ENCODE results near the gene CUEDC2.

DNA sequence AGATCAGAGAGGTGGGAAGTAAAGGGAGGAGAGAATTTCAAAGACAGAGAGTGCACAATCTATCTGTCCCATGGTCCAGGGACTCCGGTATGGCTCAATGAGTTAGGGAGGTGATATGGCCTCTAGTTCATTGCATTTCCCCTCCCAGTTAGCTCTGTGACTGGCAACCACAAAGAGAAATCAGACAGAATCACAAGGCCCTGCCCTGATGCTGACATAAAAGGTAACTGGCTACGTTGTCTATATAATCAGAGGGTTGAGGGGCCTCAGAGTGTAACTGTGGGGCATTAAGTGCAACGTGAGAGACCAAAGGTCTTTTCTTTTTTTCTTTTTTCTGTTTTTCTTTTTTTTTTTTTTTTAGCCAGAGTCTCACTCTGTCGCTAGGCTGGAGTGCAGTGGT is 26.3 kb upstream of the CUEDC2 start:
- TF ChIP-seq POLR2A (IDR thresholded peaks at IDR 0.05; ENCODE audit: low read depth, low read length) (no peak), TAF1 (IDR thresholded peaks at IDR 0.05; ENCODE audit: low read depth, low read length) (no peak), POLR2AphosphoS5 (IDR thresholded peaks at IDR 0.05; ENCODE audit: low read depth, low read length) (no peak), SPI1 (IDR thresholded peaks at IDR 0.05; ENCODE audit: low read depth, low read length) (no peak), PAX5 (IDR thresholded peaks at IDR 0.05; ENCODE audit: insufficient read depth, low read length, severe bottlenecking) (no peak)
